OCI-LY7 (cell line): Measurements from ENCODE around the gene GLI3. TPM values are rescaled to one million over a fixed set of nuclear protein-coding genes. Genes with fewer than 3 reads are reported as not detected.

Experiments used
- BruUV-seq: library from RNA; stranded (reverse); fragments of 400-500 nt; replicated peaks from 2 replicates; lab custom pipeline; 2021; lab: Mats Ljungman, UMichigan
- CTCF ChIA-PET: fragments of 300-600 bp; sonication (Branson Sonifier 250); formaldehyde crosslinking; loops from one replicate; lab custom pipeline; 2022; ENCODE audit warnings: antibody characterized with exemption; ENCODE audit not compliant: unreplicated experiment; lab: Charles Lee
- POLR2A ChIA-PET: fragments of 300-600 bp; sonication (Branson Sonifier 250); formaldehyde crosslinking; loops from one replicate; lab custom pipeline; 2022; ENCODE audit warnings: antibody characterized with exemption; lab: Charles Lee
- DNase-seq: peaks from one replicate; pipeline ENCODE4 v3.0.0-alpha.2; 2015; ENCODE audit warnings: low spot score
- H2AFZ ChIP-seq: fragments of 200-600 bp; sonication (generic), shearing (Covaris generic); 2 replicates; pipeline ENCODE4 v1.6.1; 2014; ENCODE audit warnings: mild to moderate bottlenecking, antibody characterized with exemption, low read length, moderate library complexity
- H3K27ac ChIP-seq: fragments of 200-600 bp; sonication (generic); 2 replicates; pipeline ENCODE4 v1.5.1; 2014; ENCODE audit warnings: mixed run types, low read depth, mild to moderate bottlenecking, moderate library complexity, low read length, inconsistent platforms; ENCODE audit not compliant: poor library complexity, severe bottlenecking
- H3K36me3 ChIP-seq: fragments of 200-600 bp; sonication (generic); 2 replicates; pipeline ENCODE4 v1.6.1; 2014; ENCODE audit warnings: mild to moderate bottlenecking, antibody characterized with exemption, low read length, moderate library complexity, mixed read lengths; ENCODE audit not compliant: insufficient read depth
- H3K4me1 ChIP-seq: fragments of 200-600 bp; sonication (generic); 2 replicates; pipeline ENCODE4 v1.5.1; 2014; ENCODE audit warnings: mild to moderate bottlenecking, low read length; ENCODE audit not compliant: insufficient read depth, poor library complexity, severe bottlenecking
- H3K4me2 ChIP-seq: fragments of 200-600 bp; sonication (generic); 2 replicates; pipeline ENCODE4 v1.6.1; 2014; ENCODE audit warnings: mild to moderate bottlenecking, low read length
- H3K4me3 ChIP-seq: fragments of 200-600 bp; sonication (generic); 2 replicates; pipeline ENCODE4 v1.5.1; 2014; ENCODE audit warnings: mild to moderate bottlenecking, low read depth, low read length; ENCODE audit not compliant: poor library complexity, severe bottlenecking
- H3K79me2 ChIP-seq: fragments of 200-600 bp; sonication (generic); 2 replicates; pipeline ENCODE4 v1.6.1; 2016; ENCODE audit warnings: low read depth, mild to moderate bottlenecking, low read length, moderate library complexity, mixed read lengths; ENCODE audit not compliant: insufficient read depth
- H3K9me2 ChIP-seq: fragments of 200-600 bp; sonication (generic); 2 replicates; pipeline ENCODE4 v1.6.1; 2016; ENCODE audit warnings: mild to moderate bottlenecking, low read length, mixed read lengths; ENCODE audit not compliant: insufficient read depth
- H3K9me3 ChIP-seq: fragments of 200-600 bp; sonication (generic); 2 replicates; pipeline ENCODE4 v1.6.1; 2014; ENCODE audit warnings: mild to moderate bottlenecking, mixed run types, low read length, mixed read lengths
- H4K20me1 ChIP-seq: fragments of 200-600 bp; sonication (generic); 2 replicates; pipeline ENCODE4 v1.6.1; 2014; ENCODE audit warnings: mild to moderate bottlenecking, antibody characterized with exemption, low read length, moderate library complexity, mixed read lengths; ENCODE audit not compliant: insufficient read depth
- EZH2phosphoT487 ChIP-seq: fragments of 200-600 bp; sonication (generic); IDR thresholded peaks from 2 replicates; pipeline ENCODE4 v1.6.1; 2018; ENCODE audit warnings: low read depth, borderline replicate concordance, mild to moderate bottlenecking, mixed run types, antibody characterized with exemption, low read length, moderate library complexity, mixed read lengths
- intact Hi-C: fragments of 100-400 bp; cut with micrococcal nuclease; formaldehyde crosslinking; loops from one replicate; pipeline ENCODE4 v1.10.0; 2022; ENCODE audit not compliant: unreplicated experiment
- total RNA-seq, 2 experiments: library from RNA; depleted of rRNA in 1 of 2; stranded (reverse); fragments of >200 nt in 1 of 2; shearing (Covaris generic) in 1 of 2; gene quantifications; 2 replicates each; pipeline ENCODE4 v1.2.3, GENCODE V29; 2014 to 2022
- TF ChIP-seq, protein P1 (sequence below): fragments of 200-600 bp; sonication (generic); conservative IDR thresholded peaks from 2 replicates; pipeline ENCODE4 v1.5.1; 2014; ENCODE audit warnings: mild to moderate bottlenecking, antibody characterized with exemption, low read length, moderate library complexity, mixed read lengths

Gene GLI3
- total RNA-seq, 2 experiments from 2014 or later: not detected

DNA sequence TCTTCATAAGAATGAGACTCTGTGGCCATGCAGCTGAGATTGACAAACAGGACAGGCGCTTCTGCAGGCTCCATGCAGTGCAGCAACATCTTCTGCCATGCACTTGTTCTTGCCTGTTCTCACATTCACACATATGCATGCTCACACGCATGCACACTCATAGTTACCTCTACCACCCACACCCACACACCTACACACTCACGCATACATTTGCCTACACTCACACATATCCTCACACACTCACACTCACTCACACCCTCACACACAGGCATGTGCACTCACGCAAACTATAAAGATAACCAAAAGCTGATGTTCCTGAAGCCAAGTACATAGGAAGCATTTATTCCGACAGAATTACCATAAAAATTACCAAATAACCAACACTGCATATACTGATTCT is 15.7 kb downstream of the GLI3 start:
- no TSS peak for BruUV-seq
- no peak for TF ChIP-seq EZH2phosphoT487
- TF ChIP-seq, protein P1, sequence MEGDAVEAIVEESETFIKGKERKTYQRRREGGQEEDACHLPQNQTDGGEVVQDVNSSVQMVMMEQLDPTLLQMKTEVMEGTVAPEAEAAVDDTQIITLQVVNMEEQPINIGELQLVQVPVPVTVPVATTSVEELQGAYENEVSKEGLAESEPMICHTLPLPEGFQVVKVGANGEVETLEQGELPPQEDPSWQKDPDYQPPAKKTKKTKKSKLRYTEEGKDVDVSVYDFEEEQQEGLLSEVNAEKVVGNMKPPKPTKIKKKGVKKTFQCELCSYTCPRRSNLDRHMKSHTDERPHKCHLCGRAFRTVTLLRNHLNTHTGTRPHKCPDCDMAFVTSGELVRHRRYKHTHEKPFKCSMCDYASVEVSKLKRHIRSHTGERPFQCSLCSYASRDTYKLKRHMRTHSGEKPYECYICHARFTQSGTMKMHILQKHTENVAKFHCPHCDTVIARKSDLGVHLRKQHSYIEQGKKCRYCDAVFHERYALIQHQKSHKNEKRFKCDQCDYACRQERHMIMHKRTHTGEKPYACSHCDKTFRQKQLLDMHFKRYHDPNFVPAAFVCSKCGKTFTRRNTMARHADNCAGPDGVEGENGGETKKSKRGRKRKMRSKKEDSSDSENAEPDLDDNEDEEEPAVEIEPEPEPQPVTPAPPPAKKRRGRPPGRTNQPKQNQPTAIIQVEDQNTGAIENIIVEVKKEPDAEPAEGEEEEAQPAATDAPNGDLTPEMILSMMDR: no peak
- Histone ChIP-seq H3K79me2 (no peaks in the 10 kb centered on the region), H4K20me1 (no peaks in the 10 kb centered on the region), H3K9me2 (no peaks in the 10 kb centered on the region), H3K27ac (no peak overlapping the region), H3K4me2 (no peak overlapping the region), H3K9me3 (no peaks in the 10 kb centered on the region), H3K4me1 (no peaks in the 10 kb centered on the region), H2AFZ (no peak overlapping the region), H3K4me3 (no peak overlapping the region), H3K36me3 (no peaks in the 10 kb centered on the region)
- DNase-seq: no peak
- intact Hi-C loops: no loop called here
- CTCF ChIA-PET: no interaction called here
- POLR2A ChIA-PET: no interaction called here

- no TSS peak for BruUV-seq
- POLR2A ChIA-PET: interaction anchor here (0.6 to 0.7 kb wide), 3 partner anchors 13 to 1002 kb away, joined by 3 read pairs; no protein-coding TSS in a partner anchor
- Histone ChIP-seq H3K4me3 (no peak overlapping the region), H3K36me3 (no peaks in the 10 kb centered on the region), H3K79me2 (no peaks in the 10 kb centered on the region), H3K4me1 (no peaks in the 10 kb centered on the region), H3K9me3 (no peaks in the 10 kb centered on the region), H3K4me2 (no peak overlapping the region), H3K9me2 (no peaks in the 10 kb centered on the region), H3K27ac (no peak overlapping the region), H2AFZ (no peak overlapping the region), H4K20me1 (no peaks in the 10 kb centered on the region)
- no peak for DNase-seq
- TF ChIP-seq EZH2phosphoT487: no peak
- TF ChIP-seq, protein P1: no peak
- CTCF ChIA-PET: no interaction called here
- intact Hi-C loops: no loop called here
Observed at GRCh38 chr7:42219447-42219846, 17.6 kb downstream of the GLI3 start.

GRCh38 chr7:42218248-42218647 is 18.8 kb downstream of the GLI3 start:
- Histone ChIP-seq H3K4me1 (no peaks in the 10 kb centered on the region), H3K4me3 (no peak overlapping the region), H4K20me1 (no peaks in the 10 kb centered on the region), H3K9me3 (no peaks in the 10 kb centered on the region), H3K79me2 (no peaks in the 10 kb centered on the region), H2AFZ (no peak overlapping the region), H3K27ac (no peak overlapping the region), H3K36me3 (no peaks in the 10 kb centered on the region), H3K9me2 (no peaks in the 10 kb centered on the region), H3K4me2 (no peak overlapping the region)
- intact Hi-C loops: no loop called here
- ChIA-PET CTCF (no interaction called here), POLR2A (interaction anchor here (0.7 kb wide), 1 partner anchor 508 kb away, joined by 4 read pairs; no protein-coding TSS in a partner anchor)
- TF ChIP-seq, protein P1: no peak
- TF ChIP-seq EZH2phosphoT487: no peak
- DNase-seq: no peak
- no TSS peak for BruUV-seq
